ENCODE measurements around the gene SOAT2.
A peak's percentile ranks its signal among the peaks of the same experiment; 100 is the strongest.

The SOAT2 gene
- 0.07 to 3.3 (median 0.27) reads per million in 3 experiments for total RNA-seq

- peak; percentile 51 for DNase-seq
These were observed at the start of gene SOAT2 for GRCh38 chr12:53102883-53103807. SOAT2 (plus strand) TSS chr12:53103486; CDS start chr12:53103578, 92 bp downstream.

- peak; percentile 92 for DNase-seq
These were observed 49.0 kb upstream of the SOAT2 start for GRCh38 chr12:53054112-53054878.

GRCh38 chr12:53055471-53056266, 47.6 kb upstream of the SOAT2 start:
- DNase-seq: no peak

- DNase-seq: no peak
These were observed 47.0 kb upstream of the SOAT2 start for GRCh38 chr12:53056296-53056695.

GRCh38 chr12:53056901-53057300, 46.4 kb upstream of the SOAT2 start:
- DNase-seq: no peak

- DNase-seq: no peak
These were observed 45.3 kb upstream of the SOAT2 start for GRCh38 chr12:53057816-53058500.

- DNase-seq: no peak
These were observed 44.4 kb upstream of the SOAT2 start for GRCh38 chr12:53058674-53059433.

GRCh38 chr12:53059434-53060063, 43.7 kb upstream of the SOAT2 start:
- DNase-seq: no peak

GRCh38 chr12:53060064-53060720, 43.1 kb upstream of the SOAT2 start:
- DNase-seq: no peak

- no peak for DNase-seq
These were observed 42.5 kb upstream of the SOAT2 start for GRCh38 chr12:53060721-53061276.

GRCh38 chr12:53061404-53062010, 41.8 kb upstream of the SOAT2 start:
- DNase-seq: no peak

- no peak for DNase-seq
These were observed 41.0 kb upstream of the SOAT2 start for GRCh38 chr12:53062011-53062961.

- no peak for DNase-seq
These were observed 40.1 kb upstream of the SOAT2 start for GRCh38 chr12:53062977-53063707.

- DNase-seq: no peak
These were observed 39.3 kb upstream of the SOAT2 start for GRCh38 chr12:53063708-53064612.

GRCh38 chr12:53064613-53065436, 38.5 kb upstream of the SOAT2 start:
- no peak for DNase-seq

- DNase-seq: no peak
These were observed 37.8 kb upstream of the SOAT2 start for GRCh38 chr12:53065470-53065869.
